GM12891 (cell line): ENCODE data around the gene PLD1.

Source experiments
- PAX5 ChIP-seq: IDR thresholded peaks from 2 replicates; pipeline ENCODE4 v1.6.1; 2011; ENCODE audit warnings: low read length, moderate library complexity, mild to moderate bottlenecking; ENCODE audit not compliant: insufficient read depth, severe bottlenecking
- POLR2A ChIP-seq: IDR thresholded peaks from 2 replicates; pipeline ENCODE4 v1.6.1; 2011; ENCODE audit warnings: low read depth, low read length, control low read depth
- POLR2AphosphoS5 ChIP-seq: IDR thresholded peaks from 2 replicates; pipeline ENCODE4 v1.6.1; 2011; ENCODE audit warnings: low read depth, low read length, control low read depth
- POU2F2 ChIP-seq: IDR thresholded peaks from 2 replicates; pipeline ENCODE4 v1.6.1; 2011; ENCODE audit warnings: low read depth, mild to moderate bottlenecking, control low read depth, low read length, moderate library complexity
- SPI1 ChIP-seq: IDR thresholded peaks from 2 replicates; pipeline ENCODE4 v1.6.1; 2011; ENCODE audit warnings: low read depth, low read length, control low read depth
- TAF1 ChIP-seq: IDR thresholded peaks from 2 replicates; pipeline ENCODE4 v1.6.1; 2011; ENCODE audit warnings: low read depth, low read length, control low read depth

DNA sequence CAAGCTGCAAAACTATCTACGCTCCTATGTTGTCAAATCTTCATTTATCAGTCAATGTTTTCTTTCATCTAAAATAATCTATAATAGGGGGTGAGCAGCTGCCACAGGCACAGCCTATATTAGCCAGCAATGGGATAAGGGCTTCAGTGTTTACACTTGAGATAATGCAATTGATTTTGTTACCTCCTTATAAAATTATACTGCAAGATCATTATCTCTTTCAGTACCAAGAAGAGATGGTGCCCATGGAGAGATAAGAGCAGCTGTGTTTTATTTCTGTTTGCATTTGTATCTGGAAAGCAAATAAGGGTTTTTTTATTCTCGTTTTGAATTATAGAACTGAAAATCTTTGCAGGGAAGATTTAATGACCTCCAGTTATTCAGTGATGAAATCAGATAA is 68.9 kb downstream of the PLD1 start:
- TF ChIP-seq POLR2A (no peak), POLR2AphosphoS5 (no peak), TAF1 (no peak), SPI1 (no peak), POU2F2 (no peak), PAX5 (no peak)
